ENCODE data around the gene CAMSAP1.

CAMSAP1 gene

GRCh38 chr9:135876936-135877335 is 30.4 kb downstream of the CAMSAP1 start:
- no peak overlapping the region for H3K27ac ChIP-seq
- no peak for TF ChIP-seq CTCF (conservative IDR thresholded peaks at IDR 0.05)
- TF ChIP-seq ZFX (IDR thresholded peaks at IDR 0.05), result no peak

GRCh38 chr9:135874859-135875258 is 32.5 kb downstream of the CAMSAP1 start:
- TF ChIP-seq ZFX (IDR thresholded peaks at IDR 0.05), result no peak
- TF ChIP-seq CTCF (conservative IDR thresholded peaks at IDR 0.05), result no peak
- H3K27ac ChIP-seq, result no peak overlapping the region

GRCh38 chr9:135869909-135870308 is 37.4 kb downstream of the CAMSAP1 start:
- no peak for TF ChIP-seq ZFX (IDR thresholded peaks at IDR 0.05)
- no peak for TF ChIP-seq CTCF (conservative IDR thresholded peaks at IDR 0.05)
- H3K27ac ChIP-seq, result no peak overlapping the region

GRCh38 chr9:135865531-135865930 is 41.8 kb downstream of the CAMSAP1 start:
- H3K27ac ChIP-seq, result no peak overlapping the region
- TF ChIP-seq CTCF (conservative IDR thresholded peaks at IDR 0.05) (no peak), ZFX (IDR thresholded peaks at IDR 0.05) (no peak)

GRCh38 chr9:135864447-135865049 is 42.8 kb downstream of the CAMSAP1 start:
- TF ChIP-seq CTCF (conservative IDR thresholded peaks at IDR 0.05) (peak; percentile 94), ZFX (IDR thresholded peaks at IDR 0.05) (no peak)

GRCh38 chr9:135862809-135863208 is 44.5 kb downstream of the CAMSAP1 start:
- H3K27ac ChIP-seq, result no peak overlapping the region
- TF ChIP-seq CTCF (conservative IDR thresholded peaks at IDR 0.05) (no peak), ZFX (IDR thresholded peaks at IDR 0.05) (no peak)

More at GRCh38 chr9:135864447-135865049, 42.8 kb downstream of the CAMSAP1 start:
- no peak overlapping the region for H3K27ac ChIP-seq

GRCh38 chr9:135858491-135859185 is 48.7 kb downstream of the CAMSAP1 start:
- TF ChIP-seq ZFX (IDR thresholded peaks at IDR 0.05) (no peak), CTCF (conservative IDR thresholded peaks at IDR 0.05) (no peak)
- H3K27ac ChIP-seq, result no peak overlapping the region

Data from C4-2B (cell line).